ENCODE measurements around the gene PTPN13.

PTPN13 gene, protein sequence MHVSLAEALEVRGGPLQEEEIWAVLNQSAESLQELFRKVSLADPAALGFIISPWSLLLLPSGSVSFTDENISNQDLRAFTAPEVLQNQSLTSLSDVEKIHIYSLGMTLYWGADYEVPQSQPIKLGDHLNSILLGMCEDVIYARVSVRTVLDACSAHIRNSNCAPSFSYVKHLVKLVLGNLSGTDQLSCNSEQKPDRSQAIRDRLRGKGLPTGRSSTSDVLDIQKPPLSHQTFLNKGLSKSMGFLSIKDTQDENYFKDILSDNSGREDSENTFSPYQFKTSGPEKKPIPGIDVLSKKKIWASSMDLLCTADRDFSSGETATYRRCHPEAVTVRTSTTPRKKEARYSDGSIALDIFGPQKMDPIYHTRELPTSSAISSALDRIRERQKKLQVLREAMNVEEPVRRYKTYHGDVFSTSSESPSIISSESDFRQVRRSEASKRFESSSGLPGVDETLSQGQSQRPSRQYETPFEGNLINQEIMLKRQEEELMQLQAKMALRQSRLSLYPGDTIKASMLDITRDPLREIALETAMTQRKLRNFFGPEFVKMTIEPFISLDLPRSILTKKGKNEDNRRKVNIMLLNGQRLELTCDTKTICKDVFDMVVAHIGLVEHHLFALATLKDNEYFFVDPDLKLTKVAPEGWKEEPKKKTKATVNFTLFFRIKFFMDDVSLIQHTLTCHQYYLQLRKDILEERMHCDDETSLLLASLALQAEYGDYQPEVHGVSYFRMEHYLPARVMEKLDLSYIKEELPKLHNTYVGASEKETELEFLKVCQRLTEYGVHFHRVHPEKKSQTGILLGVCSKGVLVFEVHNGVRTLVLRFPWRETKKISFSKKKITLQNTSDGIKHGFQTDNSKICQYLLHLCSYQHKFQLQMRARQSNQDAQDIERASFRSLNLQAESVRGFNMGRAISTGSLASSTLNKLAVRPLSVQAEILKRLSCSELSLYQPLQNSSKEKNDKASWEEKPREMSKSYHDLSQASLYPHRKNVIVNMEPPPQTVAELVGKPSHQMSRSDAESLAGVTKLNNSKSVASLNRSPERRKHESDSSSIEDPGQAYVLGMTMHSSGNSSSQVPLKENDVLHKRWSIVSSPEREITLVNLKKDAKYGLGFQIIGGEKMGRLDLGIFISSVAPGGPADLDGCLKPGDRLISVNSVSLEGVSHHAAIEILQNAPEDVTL (N-terminal part only)

GRCh38 chr4:86593688-86594558 lies at the start of gene PTPN13:
PTPN13 (plus strand) TSS chr4:86594315; CDS start chr4:86635257, 40,942 bp downstream.
- peak; percentile 97 to 100 (median 100) for DNase-seq

GRCh38 chr4:86547140-86547539 lies 47.0 kb upstream of the PTPN13 start:
- intact Hi-C loops (cut with DNase I), result no loop called here
- DNase-seq, result no peak

More at GRCh38 chr4:86593688-86594558, at the start of gene PTPN13:
- intact Hi-C loops (cut with DNase I), result no loop called here

DNA sequence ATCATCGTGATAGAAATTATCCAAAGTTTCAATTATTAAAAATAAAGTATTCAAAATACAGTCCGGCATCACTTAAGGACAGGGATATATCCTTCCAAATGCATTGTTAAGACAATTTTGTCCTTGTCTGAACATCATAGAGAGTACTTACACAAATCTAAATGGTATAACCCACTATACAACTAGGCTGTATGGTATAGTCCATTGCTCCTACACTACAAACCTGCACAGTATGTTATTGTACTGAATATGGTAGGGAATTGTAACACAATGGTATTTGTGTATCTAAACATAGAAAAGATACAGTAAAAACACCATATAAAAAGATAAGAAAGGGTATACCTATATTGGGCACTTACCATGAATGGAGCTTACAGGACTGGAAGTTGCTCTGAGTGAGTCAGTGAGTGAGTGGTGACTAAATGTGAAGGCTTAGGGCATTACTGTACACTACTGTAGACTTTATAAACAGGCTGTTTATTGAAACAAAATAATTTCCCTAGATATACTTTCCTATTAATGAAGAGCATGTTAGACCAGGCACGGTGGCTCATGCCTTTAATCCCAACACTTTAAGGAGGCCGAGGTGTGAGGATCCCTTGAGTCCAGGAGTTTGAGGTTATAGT lies 44.8 kb upstream of the PTPN13 start:
- intact Hi-C loops (cut with DNase I), result no loop called here
- no peak for DNase-seq

GRCh38 chr4:86551387-86551786 lies 42.7 kb upstream of the PTPN13 start:
- no peak for DNase-seq
- intact Hi-C loops (cut with DNase I), result no loop called here

DNA sequence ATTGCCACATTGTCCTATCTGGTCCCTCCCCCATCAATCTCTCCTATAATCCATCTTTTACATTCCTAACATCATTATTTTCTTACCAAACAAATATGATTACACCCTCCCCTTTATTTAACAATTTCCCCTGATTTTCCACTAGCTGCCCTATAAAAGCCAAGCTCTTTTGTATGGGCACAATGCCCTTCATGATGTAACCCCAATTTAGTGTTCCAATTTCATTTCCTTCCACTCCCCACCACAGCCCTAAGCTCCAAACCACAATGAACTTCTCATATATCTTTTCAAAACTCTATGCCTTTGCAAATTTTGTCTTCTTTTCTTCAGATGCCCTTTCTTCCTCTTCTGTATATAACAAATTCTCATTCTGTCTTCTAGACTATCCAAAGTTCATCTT lies 39.5 kb upstream of the PTPN13 start:
- DNase-seq, result no peak
- intact Hi-C loops (cut with DNase I), result no loop called here

DNA sequence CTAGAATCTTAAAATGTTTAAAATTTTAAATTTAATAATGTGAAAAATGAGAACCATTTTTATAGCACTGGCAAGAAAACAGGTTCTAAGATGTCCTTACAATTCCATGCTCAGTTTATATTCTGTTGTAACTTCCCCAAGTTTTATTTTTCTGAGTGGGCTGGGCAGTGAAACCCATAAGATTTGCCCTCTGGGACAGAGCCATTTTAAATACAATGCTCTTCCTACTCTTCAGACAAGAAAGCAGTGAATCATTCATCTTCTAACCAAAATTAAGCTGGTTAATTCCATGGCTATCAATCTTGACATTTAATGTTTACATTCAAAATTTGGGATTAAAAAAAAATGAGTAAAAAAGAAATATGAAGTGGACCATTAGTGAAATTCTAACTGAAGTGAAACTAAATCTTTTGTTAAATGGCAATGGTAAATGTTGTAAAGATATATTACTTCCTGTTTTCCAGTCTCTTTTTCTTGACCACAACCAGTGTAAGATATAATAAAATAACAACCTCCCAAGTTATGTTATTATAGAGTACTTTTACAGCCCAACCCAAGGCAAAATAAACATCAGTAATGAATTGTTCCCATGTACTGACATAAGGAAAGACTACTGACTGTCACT lies 37.2 kb upstream of the PTPN13 start:
- DNase-seq, result no peak
- intact Hi-C loops (cut with DNase I), result no loop called here

DNA sequence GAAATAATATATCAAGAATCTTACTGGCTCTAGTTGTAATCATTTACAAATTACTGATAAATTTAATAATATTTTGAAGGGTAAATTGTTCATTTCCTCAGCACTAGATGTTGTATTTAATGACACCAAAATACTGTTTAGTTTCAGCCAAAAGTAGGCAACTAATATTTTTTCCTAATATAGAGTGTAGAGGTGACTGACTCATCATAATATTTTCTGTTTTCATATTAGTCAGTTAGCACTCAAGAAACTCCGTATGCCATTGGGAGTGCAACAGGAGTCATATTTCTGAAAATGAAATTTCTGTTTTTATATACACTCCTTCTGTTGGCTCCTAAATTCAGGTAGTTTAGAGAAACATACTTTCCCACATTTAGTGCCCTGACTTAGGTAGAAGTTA lies 36.6 kb upstream of the PTPN13 start:
- intact Hi-C loops (cut with DNase I), result no loop called here

DNA sequence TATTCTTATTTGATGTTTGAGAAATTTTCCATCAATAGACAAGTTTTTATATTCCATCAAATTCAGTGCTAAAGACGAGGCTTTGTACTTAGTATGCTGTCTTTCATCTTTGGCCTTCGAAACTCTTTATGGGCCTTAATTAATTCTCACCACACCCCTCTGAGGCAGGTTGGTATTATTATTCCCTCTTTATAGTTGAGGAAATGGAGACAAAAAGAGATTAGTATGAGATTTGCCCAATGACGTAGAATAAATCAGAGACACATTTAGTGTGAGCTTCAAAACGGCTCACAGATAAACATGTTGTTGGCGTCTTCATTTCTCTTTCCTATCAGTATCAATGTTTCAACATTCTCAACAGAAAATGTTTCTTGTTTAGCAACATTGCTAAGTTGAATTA lies 35.9 kb upstream of the PTPN13 start:
- no peak for DNase-seq
- intact Hi-C loops (cut with DNase I), result no loop called here

More for the DNA sequence above, 36.6 kb upstream of the PTPN13 start:
- DNase-seq, result no peak

DNA sequence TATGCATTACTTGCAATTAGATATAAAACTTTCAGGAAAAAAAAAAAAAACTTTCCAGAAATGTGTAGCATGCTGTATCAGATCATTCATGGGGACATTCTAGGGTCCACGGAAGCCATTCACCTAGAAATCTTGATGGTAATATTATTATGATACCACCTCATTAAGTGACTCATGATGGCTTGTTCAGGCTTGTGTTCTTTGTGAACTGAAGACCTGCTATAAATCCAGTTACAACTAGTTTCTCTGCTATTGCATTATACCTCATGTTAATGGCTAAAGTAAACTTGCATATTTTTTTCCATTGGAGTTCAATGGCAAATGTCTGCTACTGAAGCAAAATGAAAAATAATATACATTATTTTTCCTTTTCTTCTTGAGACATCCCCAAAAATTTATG lies 35.3 kb upstream of the PTPN13 start:
- intact Hi-C loops (cut with DNase I), result no loop called here
- no peak for DNase-seq

GRCh38 chr4:86560447-86560846 lies 33.7 kb upstream of the PTPN13 start:
- DNase-seq, result no peak
- intact Hi-C loops (cut with DNase I), result no loop called here

GRCh38 chr4:86561256-86561655 lies 32.9 kb upstream of the PTPN13 start:
- intact Hi-C loops (cut with DNase I), result no loop called here

DNA sequence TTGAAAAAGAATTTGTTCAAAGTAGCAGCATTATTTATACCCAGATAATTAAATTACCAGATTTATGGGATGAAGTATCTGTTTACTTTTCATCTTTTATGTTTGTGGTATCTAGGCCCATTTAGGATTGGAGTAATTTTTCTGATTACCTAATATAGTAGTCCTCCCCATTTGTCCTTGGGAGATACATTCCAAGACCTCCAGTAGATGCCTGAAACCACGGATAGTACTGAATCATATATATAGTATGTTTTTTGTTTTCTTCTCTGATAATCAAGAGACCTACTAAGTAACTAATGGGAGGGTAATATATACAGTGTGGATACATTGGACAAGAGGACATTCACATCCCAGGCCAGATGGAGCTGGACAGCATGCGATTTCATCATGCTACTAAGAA lies 30.7 kb upstream of the PTPN13 start:
- DNase-seq, result no peak
- intact Hi-C loops (cut with DNase I), result no loop called here

More at GRCh38 chr4:86561256-86561655, 32.9 kb upstream of the PTPN13 start:
- no peak for DNase-seq

- DNase-seq, result peak in 37 of 42 donors; percentile 4 to 70 (median 34)
- intact Hi-C loops (cut with DNase I), result no loop called here
These were observed 29.3 kb upstream of the PTPN13 start for GRCh38 chr4:86564795-86565194.

DNA sequence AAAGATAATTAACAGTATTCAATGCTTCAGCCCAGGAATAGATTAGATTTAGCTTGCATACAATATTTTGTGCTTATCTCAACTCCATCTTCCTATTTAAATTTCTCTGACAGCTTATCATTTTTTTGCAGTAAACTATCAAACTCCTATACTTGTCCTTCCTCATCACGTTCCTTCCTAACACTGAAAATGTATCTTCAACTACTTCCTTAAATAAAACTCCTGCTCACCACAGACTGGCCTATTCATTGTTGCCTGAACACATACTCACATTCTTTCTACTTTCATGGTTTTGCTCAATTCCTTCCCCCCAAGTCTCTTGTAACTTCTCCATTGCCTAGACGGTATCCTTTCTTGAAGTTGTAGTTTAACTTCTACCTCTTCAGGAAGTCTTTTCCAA lies 28.5 kb upstream of the PTPN13 start:
- intact Hi-C loops (cut with DNase I), result no loop called here
- no peak for DNase-seq

GRCh38 chr4:86569103-86569870 lies 24.8 kb upstream of the PTPN13 start:
- no peak for DNase-seq
- intact Hi-C loops (cut with DNase I), result no loop called here

DNA sequence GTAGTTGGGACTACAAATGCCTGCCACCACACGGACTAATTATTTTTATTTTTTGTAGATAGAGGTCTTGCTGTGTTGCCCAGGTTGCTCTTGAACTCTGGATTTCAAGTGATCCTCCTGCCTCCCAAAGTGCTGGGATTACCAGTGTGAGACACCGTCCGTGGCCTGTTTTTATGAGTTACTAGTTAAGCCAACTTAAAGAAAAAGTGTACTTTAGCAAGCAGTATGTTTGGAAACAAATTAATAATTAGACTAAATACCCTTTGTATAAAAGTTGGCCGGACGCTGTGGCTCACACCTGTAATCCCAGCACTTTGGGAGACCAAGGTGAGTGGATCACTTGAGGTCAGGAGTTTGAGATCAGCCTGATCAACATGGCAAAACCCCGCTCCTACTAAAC lies 14.2 kb upstream of the PTPN13 start:
- intact Hi-C loops (cut with DNase I), result no loop called here
- DNase-seq, result peak in 1 of 42 donors; percentile 37

DNA sequence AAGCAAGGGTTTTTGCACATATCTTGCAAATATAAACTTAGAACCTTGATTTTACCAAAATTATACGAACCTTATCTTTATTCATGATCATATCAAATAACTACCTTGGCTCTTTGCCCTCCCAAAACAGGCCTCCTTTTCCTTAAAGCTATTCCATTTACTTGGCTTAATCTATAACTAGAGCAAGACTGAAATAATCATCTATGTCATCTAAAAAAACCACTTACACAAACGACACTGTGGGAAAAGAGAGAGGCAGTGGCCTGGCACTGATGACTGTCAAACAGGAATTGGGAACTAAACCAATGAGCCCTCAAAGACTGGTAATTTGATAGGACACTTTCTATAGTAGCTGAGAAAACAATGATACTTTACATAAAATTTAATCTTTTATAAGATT lies 11.7 kb upstream of the PTPN13 start:
- intact Hi-C loops (cut with DNase I), result no loop called here
- DNase-seq, result no peak

All from head of caudate nucleus (tissue), 42 donors.